A673 (cell line): ENCODE data around the gene MAP7D2. TPM values are rescaled to one million over a fixed set of nuclear protein-coding genes. Genes with fewer than 3 reads are reported as not detected.

ENCODE experiments used
- BruUV-seq: library from RNA; stranded (reverse); fragments of 400-500 nt; replicated peaks from 2 replicates; lab custom pipeline; 2021; lab: Mats Ljungman, UMichigan
- CTCF ChIA-PET: fragments of 300-600 bp; sonication (Branson Sonifier 250); formaldehyde crosslinking; loops from one replicate; lab custom pipeline; 2022; ENCODE audit warnings: antibody characterized with exemption; lab: Charles Lee
- POLR2A ChIA-PET: fragments of 300-600 bp; sonication (Branson Sonifier 250); formaldehyde crosslinking; loops from one replicate; lab custom pipeline; 2022; ENCODE audit warnings: antibody characterized with exemption; ENCODE audit not compliant: low non-redundant PET; lab: Charles Lee
- DNase-seq: peaks from one replicate; pipeline ENCODE4 v3.0.0-alpha.2; 2015; ENCODE audit warnings: low spot score
- H3K27ac ChIP-seq: fragments of 200-600 bp; sonication (generic); 2 replicates; pipeline ENCODE4 v1.5.1; 2016; ENCODE audit warnings: mixed run types, low read depth, mild to moderate bottlenecking, mixed read lengths, antibody characterized with exemption, low read length; ENCODE audit not compliant: poor library complexity, severe bottlenecking
- H3K27me3 ChIP-seq: fragments of 200-600 bp; sonication (generic); replicated peaks from 2 replicates; pipeline ENCODE4 v1.6.1; 2017; ENCODE audit warnings: mixed run types, low read depth, mild to moderate bottlenecking, mixed read lengths, antibody characterized with exemption, low read length; ENCODE audit not compliant: insufficient read depth, poor library complexity
- H3K36me3 ChIP-seq: fragments of 200-600 bp; sonication (generic); 2 replicates; pipeline ENCODE4 v1.6.1; 2016; ENCODE audit warnings: mixed run types, mild to moderate bottlenecking, mixed read lengths, antibody characterized with exemption, low read length; ENCODE audit not compliant: insufficient read depth, poor library complexity, severe bottlenecking
- H3K4me1 ChIP-seq: fragments of 200-600 bp; sonication (generic); 2 replicates; pipeline ENCODE4 v1.6.1; 2017; ENCODE audit warnings: mixed run types, mild to moderate bottlenecking, mixed read lengths, antibody characterized with exemption, low read length; ENCODE audit not compliant: insufficient read depth, poor library complexity, severe bottlenecking
- H3K4me3 ChIP-seq: fragments of 200-600 bp; sonication (generic); 2 replicates; pipeline ENCODE4 v1.5.1; 2016; ENCODE audit warnings: low read depth, mixed run types, mild to moderate bottlenecking, mixed read lengths, low read length; ENCODE audit not compliant: poor library complexity, severe bottlenecking
- H3K9me3 ChIP-seq: fragments of 200-600 bp; sonication (generic); 2 replicates; pipeline ENCODE4 v1.6.1; 2016; ENCODE audit warnings: mixed run types, low read depth, mild to moderate bottlenecking, mixed read lengths, antibody characterized with exemption, low read length; ENCODE audit not compliant: poor library complexity, severe bottlenecking
- CTCF ChIP-seq: fragments of 300-800, 200-600 bp; sonication (generic); conservative IDR thresholded peaks from 2 replicates; pipeline ENCODE4 v1.5.1; 2017; ENCODE audit warnings: low read depth, mild to moderate bottlenecking, antibody characterized with exemption, low read length, moderate library complexity, mixed read lengths
- EZH2 ChIP-seq: fragments of 200-600 bp; sonication (generic); IDR thresholded peaks from 2 replicates; pipeline ENCODE4 v1.6.1; 2017; ENCODE audit warnings: borderline replicate concordance, low read depth, mild to moderate bottlenecking, mixed read lengths, antibody characterized with exemption, low read length; ENCODE audit not compliant: poor library complexity, severe bottlenecking
- intact Hi-C: fragments of 100-400 bp; cut with micrococcal nuclease; formaldehyde crosslinking; loops from one replicate; pipeline ENCODE4 v1.10.0; 2022; ENCODE audit not compliant: unreplicated experiment
- total RNA-seq: library from RNA; stranded (reverse); gene quantifications from 2 replicates; pipeline ENCODE4 v1.2.3, GENCODE V29; 2021

MAP7D2 gene
- total RNA-seq, 1 experiment from 2014 or later: 1.2 TPM

DNA sequence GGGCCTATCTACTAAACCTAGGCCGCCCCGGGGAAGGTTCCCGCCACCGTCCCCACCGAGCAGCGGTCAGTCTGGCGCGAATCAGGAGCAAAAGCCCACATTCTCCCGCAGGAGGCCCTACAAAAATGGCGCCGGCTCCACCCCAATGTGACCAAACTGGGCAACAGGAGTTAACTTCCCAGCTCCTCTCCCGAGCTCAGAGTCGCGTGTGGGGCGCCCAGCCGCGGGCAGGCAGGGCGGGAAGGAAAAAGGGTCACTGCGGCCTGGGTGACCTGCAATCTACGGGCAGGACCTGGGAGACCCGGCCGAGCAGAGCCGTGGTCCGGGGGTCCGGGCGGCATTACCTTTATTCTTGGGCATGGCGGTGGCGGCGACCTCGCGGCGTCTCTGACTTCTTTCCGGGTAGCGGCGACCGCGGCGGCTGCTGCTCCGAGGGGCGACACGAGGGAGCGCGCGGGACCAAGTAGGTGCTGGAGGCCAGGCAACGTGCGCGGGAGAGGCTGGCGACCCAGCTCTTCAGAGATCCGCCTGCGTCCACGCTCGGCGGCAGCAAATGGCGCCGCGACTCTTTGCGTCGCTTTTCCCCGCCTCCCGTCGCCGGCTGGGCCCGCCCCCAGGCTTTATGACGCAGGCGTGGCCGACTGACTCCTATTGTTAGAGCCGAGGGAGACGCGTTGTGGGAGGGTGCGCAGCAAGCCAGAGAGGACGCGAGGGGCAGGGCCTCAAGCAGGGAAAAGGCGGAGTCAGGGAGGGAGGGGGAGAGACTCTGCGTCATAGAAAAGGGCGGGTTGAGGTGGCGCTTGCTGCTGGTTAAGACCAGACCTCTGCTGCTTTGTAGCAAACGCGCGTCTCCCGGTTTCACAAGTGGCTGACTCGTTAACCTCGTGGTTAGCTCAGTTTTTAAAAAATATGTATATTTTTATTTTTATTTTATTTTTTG, 24.8 kb upstream of the MAP7D2 start, which contains the start of gene EIF1AX:
Gene EIF1AX, minus strand, starts transcription at position 558 of the 940 bp plus-strand sequence. Its CDS starts 198 bp downstream, at position 360.
- intact Hi-C loops: loop anchor here (10.0 kb wide), 1 partner anchor 303 kb away; no protein-coding TSS in a partner anchor
- CTCF ChIA-PET: no interaction called here
- BruUV-seq: no TSS peak

DNA sequence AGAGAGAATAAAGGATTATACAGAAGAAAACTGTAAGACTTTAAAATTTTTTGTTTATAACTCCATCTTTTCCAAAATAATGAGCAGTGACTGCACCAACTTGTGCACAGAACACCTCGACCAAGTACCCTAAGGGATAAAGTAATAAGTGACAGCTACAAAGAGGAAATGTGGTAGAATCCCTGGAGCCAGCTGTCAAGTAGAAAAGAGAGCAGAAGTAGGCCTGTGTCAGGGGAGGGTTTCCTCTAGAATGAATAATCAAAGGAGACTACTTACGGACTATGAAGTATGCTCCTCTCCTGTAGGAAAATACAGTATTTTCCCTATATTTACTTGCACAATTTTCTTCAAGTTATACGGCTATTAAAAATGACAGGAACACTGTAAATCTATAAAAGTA, 23.7 kb upstream of the MAP7D2 start:
- Histone ChIP-seq H3K27me3 (no peaks in the 10 kb centered on the region), H3K4me3 (peak overlapping the region; percentile 72), H3K9me3 (no peaks in the 10 kb centered on the region), H3K27ac (peak overlapping the region; percentile 88), H3K36me3 (peaks cover 36% of the 10 kb centered on the region), H3K4me1 (peaks cover 6% of the 10 kb centered on the region)
- ChIA-PET CTCF (no interaction called here), POLR2A (no interaction called here)
- no peak for TF ChIP-seq CTCF
- no peak for TF ChIP-seq EZH2
- intact Hi-C loops: loop anchor here (10.0 kb wide), 1 partner anchor 304 kb away; no protein-coding TSS in a partner anchor
- no TSS peak for BruUV-seq
- DNase-seq: no peak

More for the DNA sequence above, 24.8 kb upstream of the MAP7D2 start, which contains the start of gene EIF1AX:
- peaks cover 25% of the 10 kb centered on the region for H3K36me3 ChIP-seq
- no peak for TF ChIP-seq CTCF
- no peak for TF ChIP-seq EZH2
- H3K4me1 ChIP-seq: peaks cover 6% of the 10 kb centered on the region
- H3K27me3 ChIP-seq: no peaks in the 10 kb centered on the region
- H3K4me3 ChIP-seq: peak within 1 kb of the TSS; percentile 72
- H3K9me3 ChIP-seq: no peaks in the 10 kb centered on the region
- peak within 1 kb of the TSS; percentile 88 for H3K27ac ChIP-seq
- POLR2A ChIA-PET: no interaction called here
- DNase-seq: peak; percentile 99

DNA sequence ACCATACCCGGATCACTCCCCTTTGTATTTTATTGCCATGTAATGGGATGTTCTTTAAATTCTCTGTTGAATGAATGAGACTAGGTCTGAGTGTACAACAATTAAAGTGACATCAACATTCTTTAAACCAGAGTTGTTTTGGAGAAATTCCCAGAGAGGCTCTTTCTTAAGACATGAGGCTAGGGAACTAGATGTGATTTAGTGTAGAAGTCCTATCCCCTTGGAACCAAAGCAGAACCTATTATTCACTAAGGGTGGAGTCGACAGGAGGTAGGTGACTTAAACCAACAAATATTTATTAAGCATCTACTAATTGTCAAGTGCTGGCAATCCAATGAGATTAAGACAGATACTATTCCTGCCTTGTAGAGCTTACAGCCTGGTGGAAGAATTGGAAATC, 23.3 kb upstream of the MAP7D2 start:
- no peaks in the 10 kb centered on the region for H3K9me3 ChIP-seq
- no TSS peak for BruUV-seq
- peaks cover 40% of the 10 kb centered on the region for H3K36me3 ChIP-seq
- DNase-seq: no peak
- peaks cover 6% of the 10 kb centered on the region for H3K4me1 ChIP-seq
- TF ChIP-seq EZH2: no peak
- TF ChIP-seq CTCF: no peak
- H3K27me3 ChIP-seq: no peaks in the 10 kb centered on the region
- no peak overlapping the region for H3K27ac ChIP-seq
- intact Hi-C loops: loop anchor here (10.0 kb wide), 1 partner anchor 305 kb away; no protein-coding TSS in a partner anchor
- H3K4me3 ChIP-seq: peak overlapping the region; percentile 72
- ChIA-PET POLR2A (no interaction called here), CTCF (no interaction called here)
